GM19238 (cell line): ENCODE measurements around the gene CDH23.

Experiments
- DNase-seq: peaks from one replicate; pipeline ENCODE4 v3.0.0; 2011; ENCODE audit warnings: low spot score; ENCODE audit not compliant: insufficient read length

CDH23 gene

GRCh38 chr10:71419750-71420149, 23.0 kb downstream of the CDH23 start:
- no peak for DNase-seq

DNA sequence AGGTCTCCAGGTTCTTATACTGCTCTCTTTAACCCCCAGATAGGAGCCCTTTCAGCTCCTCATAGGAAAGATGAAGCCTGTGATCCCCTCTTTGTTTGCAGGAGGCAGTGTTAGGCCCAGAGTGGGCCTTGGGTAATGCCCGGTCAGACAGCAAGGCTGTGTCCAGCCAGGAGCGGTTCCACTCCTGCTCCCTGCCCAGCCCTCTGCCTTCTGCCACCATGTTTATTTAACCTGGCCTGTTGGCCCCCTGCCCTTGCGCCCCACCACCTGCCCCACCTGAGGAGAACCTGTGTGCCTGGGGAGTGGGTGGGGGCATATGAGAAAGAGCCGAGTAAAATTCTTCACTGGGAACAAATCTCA, 24.3 kb downstream of the CDH23 start:
- no peak for DNase-seq

DNA sequence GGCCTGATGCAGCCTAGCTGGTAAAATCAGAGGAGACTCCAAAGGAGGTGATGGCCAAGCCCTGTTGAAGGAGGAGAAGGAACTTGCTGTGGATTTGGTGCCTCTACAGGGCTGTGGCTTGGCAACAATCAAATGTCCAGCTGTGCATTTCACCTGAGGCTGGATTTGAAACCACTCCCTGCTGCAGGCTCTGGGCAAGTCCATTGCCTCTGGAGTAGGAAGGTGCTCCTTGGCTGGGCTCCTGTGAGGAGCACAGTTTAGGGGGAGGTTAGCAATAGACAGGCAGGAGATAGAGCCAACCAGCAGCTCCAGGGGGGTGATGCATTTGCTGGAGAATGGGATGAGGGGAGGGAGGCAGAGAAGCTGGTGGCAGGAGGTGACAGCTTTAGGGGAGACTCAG, 26.5 kb downstream of the CDH23 start:
- no peak for DNase-seq

- no peak for DNase-seq
These were observed 27.2 kb downstream of the CDH23 start for GRCh38 chr10:71423901-71424300.

DNA sequence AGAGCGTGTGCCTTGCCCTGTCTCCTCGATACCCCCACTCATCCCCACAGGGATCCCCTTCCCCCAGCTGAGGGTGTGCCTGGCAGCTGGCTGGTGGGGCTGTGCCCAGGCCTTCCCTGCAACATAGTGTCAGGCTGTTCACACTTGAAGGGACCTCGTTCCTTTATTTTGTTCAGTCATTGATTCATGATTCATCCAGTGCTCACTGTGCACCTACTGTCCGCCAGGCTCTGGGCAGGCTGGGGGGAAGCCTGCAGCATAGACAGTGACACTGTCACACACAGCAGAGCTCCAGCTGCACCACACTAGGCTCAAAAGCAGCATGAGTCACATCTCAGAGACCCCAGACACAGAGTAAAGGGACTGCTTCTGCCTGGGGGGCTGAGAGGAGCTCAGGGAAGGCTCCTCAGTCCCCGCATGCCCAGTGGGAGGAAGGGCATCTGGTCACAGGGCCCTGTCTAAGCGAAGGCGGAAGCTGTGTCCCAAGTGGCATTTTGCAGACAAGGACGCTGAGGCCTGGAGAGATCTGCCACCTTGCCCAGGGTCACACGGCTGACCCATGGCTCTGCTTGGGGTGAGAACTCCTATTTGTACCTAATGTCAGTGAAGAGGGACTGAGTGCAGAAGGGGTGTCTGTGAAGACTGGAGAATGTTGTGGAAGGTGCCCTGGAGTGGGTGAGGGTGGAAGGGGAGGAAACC, 27.9 kb downstream of the CDH23 start:
- no peak for DNase-seq

GRCh38 chr10:71426058-71426605, 29.4 kb downstream of the CDH23 start:
- DNase-seq: no peak

- no peak for DNase-seq
These were observed 30.5 kb downstream of the CDH23 start for GRCh38 chr10:71427246-71427645.

- DNase-seq: no peak
These were observed 32.6 kb downstream of the CDH23 start for GRCh38 chr10:71429304-71429703.

DNA sequence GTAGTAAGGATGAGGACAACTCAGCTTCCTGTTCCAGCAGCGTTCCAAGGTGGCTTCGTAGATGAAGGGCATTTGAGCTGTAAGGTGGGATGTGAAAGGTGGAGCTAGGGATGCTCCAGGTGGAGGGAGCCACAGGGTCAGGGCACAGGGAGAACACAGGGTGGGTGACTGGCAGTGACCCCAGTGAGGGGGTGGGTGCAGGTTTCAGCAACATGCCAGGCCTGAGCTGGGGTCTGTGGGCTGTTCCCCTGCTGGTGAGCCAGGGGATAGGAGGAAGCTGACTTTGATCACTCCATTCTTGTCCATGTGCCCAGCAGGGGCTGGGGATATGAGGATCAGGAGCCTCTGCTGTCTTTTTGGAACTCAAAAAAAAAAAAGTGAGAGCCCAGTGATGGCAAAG, 33.2 kb downstream of the CDH23 start:
- no peak for DNase-seq

- no peak for DNase-seq
These were observed 34.8 kb downstream of the CDH23 start for GRCh38 chr10:71431239-71432100.

GRCh38 chr10:71432101-71432905, 35.6 kb downstream of the CDH23 start:
- DNase-seq: no peak

GRCh38 chr10:71432956-71433767, 36.4 kb downstream of the CDH23 start:
- DNase-seq: no peak

- no peak for DNase-seq
These were observed 37.3 kb downstream of the CDH23 start for GRCh38 chr10:71433768-71434744.

- DNase-seq: no peak
These were observed 38.2 kb downstream of the CDH23 start for GRCh38 chr10:71434760-71435394.

GRCh38 chr10:71435571-71436267, 39.0 kb downstream of the CDH23 start:
- no peak for DNase-seq

DNA sequence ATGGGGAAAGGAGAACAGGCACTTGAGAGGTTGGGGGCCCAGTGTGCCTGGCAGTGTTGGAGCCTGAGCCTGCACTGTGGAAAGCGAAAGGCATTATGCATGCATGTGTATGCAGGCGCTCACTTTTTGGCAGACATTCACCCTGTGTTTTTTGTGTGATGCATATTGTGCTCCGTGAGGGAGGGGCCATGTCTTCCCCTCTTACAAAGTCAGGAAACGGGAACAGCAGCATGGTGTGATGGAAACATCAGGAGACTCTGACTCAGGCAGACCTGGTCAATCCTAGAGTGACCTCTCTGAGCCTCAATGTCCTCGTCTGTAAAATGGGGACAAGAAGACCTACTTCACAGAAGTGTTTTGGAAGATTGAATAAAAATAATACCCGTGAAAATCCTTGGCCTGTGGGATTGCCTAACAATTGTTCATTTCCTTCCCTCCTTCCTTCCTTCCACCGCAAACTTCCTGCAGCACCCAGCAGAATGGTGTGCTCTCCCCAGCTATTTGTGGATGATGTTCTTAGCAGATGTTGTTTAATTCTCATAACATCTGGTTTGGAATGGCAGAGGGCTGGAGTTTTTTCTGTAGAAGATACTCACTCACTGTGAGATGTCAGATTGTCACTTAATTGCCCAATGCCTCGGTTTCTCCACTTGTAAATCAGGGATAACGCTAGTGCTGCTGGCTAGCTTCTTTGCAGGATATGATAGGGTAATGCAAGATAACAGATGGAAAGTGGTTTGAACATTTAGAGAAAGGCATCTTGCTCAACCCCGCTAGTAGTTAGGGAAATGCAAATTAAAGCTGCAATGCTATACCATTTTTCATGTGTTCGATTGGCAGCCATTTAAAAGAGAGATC, 39.8 kb downstream of the CDH23 start:
- DNase-seq: no peak

DNA sequence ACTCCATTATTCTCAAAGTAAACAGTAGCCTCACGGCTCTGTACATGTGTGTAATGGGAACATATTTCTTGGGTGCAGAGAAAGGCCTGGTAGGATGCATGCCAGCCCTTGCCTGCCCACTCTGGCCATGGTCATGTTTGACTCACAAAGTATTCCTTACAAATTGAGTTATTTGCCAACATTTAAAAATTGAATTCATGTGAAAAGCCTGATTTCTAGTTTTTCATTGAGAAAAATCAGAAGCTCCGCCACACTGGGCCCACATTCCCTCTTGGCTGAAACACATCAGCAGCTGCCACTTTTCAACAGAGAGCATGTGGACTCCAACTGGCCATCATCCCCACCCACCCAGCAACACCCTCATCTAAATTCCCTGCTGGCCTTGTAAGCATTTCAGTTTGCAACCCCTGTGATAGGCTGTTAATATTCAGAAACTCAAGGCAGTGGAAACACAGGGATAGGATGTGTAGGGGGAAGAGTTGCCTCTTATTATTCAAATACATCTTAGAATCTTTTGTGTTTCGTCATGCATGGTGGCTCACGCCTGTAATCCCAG, 40.9 kb downstream of the CDH23 start:
- DNase-seq: no peak
